ENCODE data around the gene PPP1R3E.

- TF ChIP-seq CTCF (IDR thresholded peaks at IDR 0.05) (no peak), POLR2A (IDR thresholded peaks at IDR 0.05) (peak; percentile 77 to 93 (median 91))
Measured at GRCh38 chr14:23301969-23302289, 730 bp downstream of the PPP1R3E start.

All from body of pancreas (tissue), 4 donors.